Jurkat, Clone E6-1 (cell line): ENCODE measurements around the gene RBP3. TPM values are rescaled to one million over a fixed set of nuclear protein-coding genes. Genes with fewer than 3 reads are reported as not detected.

ENCODE experiments used
- DNase-seq: peaks from one replicate; pipeline ENCODE4 v3.0.0-alpha.2; 2011; ENCODE audit warnings: low read depth, low spot score
- H3K4me3 ChIP-seq: 2 replicates; pipeline ENCODE4 v1.5.1; 2011; ENCODE audit warnings: mild to moderate bottlenecking, low read length, control low read depth, moderate library complexity
- polyA plus RNA-seq: library from polyadenylated mRNA; unstranded; fragments of >200 nt; gene quantifications from one replicate; pipeline ENCODE4 v1.2.1, GENCODE V29; 2012; ENCODE audit warnings: missing spikeins; ENCODE audit not compliant: insufficient read length, insufficient read depth

Gene RBP3
- polyA plus RNA-seq = not detected

- no peak within 1 kb of the TSS for H3K4me3 ChIP-seq
- no peak for DNase-seq
Observed at GRCh38 chr10:47348138-47348651, at the start of gene RBP3. Gene RBP3, plus strand, starts transcription at chr10:47348363. Its CDS starts 122 bp downstream, at chr10:47348485.

- DNase-seq = no peak
Observed at GRCh38 chr10:47298715-47299114, 49.4 kb upstream of the RBP3 start.

GRCh38 chr10:47299611-47300428 lies 48.3 kb upstream of the RBP3 start, which contains the start of gene GDF10:
Gene GDF10, plus strand, starts transcription at chr10:47300197. Its CDS starts 455 bp downstream, at chr10:47300652.
- DNase-seq = no peak
- H3K4me3 ChIP-seq = no peak within 1 kb of the TSS

More at GRCh38 chr10:47298715-47299114, 49.4 kb upstream of the RBP3 start:
- no peak overlapping the region for H3K4me3 ChIP-seq

GRCh38 chr10:47300429-47300931 lies 47.7 kb upstream of the RBP3 start:
- H3K4me3 ChIP-seq = no peak overlapping the region
- no peak for DNase-seq

GRCh38 chr10:47301833-47302232 lies 46.3 kb upstream of the RBP3 start:
- no peak overlapping the region for H3K4me3 ChIP-seq
- no peak for DNase-seq

- DNase-seq = no peak
- H3K4me3 ChIP-seq = no peak overlapping the region
Observed at GRCh38 chr10:47303105-47303504, 45.1 kb upstream of the RBP3 start.

GRCh38 chr10:47303866-47304265 lies 44.3 kb upstream of the RBP3 start:
- DNase-seq = no peak
- no peak overlapping the region for H3K4me3 ChIP-seq

- H3K4me3 ChIP-seq = no peak overlapping the region
- DNase-seq = no peak
Observed at GRCh38 chr10:47305566-47305965, 42.6 kb upstream of the RBP3 start.

- no peak overlapping the region for H3K4me3 ChIP-seq
- peak; percentile 80 for DNase-seq
Observed at GRCh38 chr10:47306387-47307210, 41.6 kb upstream of the RBP3 start.

- H3K4me3 ChIP-seq = no peak overlapping the region
- no peak for DNase-seq
Observed at GRCh38 chr10:47307381-47307780, 40.8 kb upstream of the RBP3 start.

- no peak overlapping the region for H3K4me3 ChIP-seq
- DNase-seq = no peak
Observed at GRCh38 chr10:47308775-47309174, 39.4 kb upstream of the RBP3 start.

- H3K4me3 ChIP-seq = no peak overlapping the region
- DNase-seq = no peak
Observed at GRCh38 chr10:47309408-47310089, 38.6 kb upstream of the RBP3 start.

GRCh38 chr10:47310090-47310505 lies 38.1 kb upstream of the RBP3 start:
- DNase-seq = no peak

GRCh38 chr10:47311193-47311931 lies 36.8 kb upstream of the RBP3 start:
- H3K4me3 ChIP-seq = peak overlapping the region; percentile 40
- peak; percentile 99 for DNase-seq

More at GRCh38 chr10:47310090-47310505, 38.1 kb upstream of the RBP3 start:
- H3K4me3 ChIP-seq = no peak overlapping the region

GRCh38 chr10:47311932-47312662 lies 36.1 kb upstream of the RBP3 start:
- peak; percentile 80 for DNase-seq

GRCh38 chr10:47312663-47312995 lies 35.5 kb upstream of the RBP3 start:
- DNase-seq = no peak
- H3K4me3 ChIP-seq = no peak overlapping the region

More at GRCh38 chr10:47311932-47312662, 36.1 kb upstream of the RBP3 start:
- peak overlapping the region; percentile 40 for H3K4me3 ChIP-seq

GRCh38 chr10:47314416-47314970 lies 33.7 kb upstream of the RBP3 start:
- no peak overlapping the region for H3K4me3 ChIP-seq
- DNase-seq = no peak
